Measurements from ENCODE around the gene ZBTB7B.

ZBTB7B gene

GRCh38 chr1:155035936-155036335, 33.3 kb downstream of the ZBTB7B start:
- TF ChIP-seq GATA3 (IDR thresholded peaks at IDR 0.05; ENCODE audit: low read depth, low read length) (no peak), GATA2 (IDR thresholded peaks at IDR 0.05; ENCODE audit: low read depth, low read length) (no peak)

GRCh38 chr1:155037043-155037442, 34.4 kb downstream of the ZBTB7B start:
- TF ChIP-seq GATA2 (IDR thresholded peaks at IDR 0.05; ENCODE audit: low read depth, low read length) (no peak), GATA3 (IDR thresholded peaks at IDR 0.05; ENCODE audit: low read depth, low read length) (no peak)

- no peak for TF ChIP-seq GATA3 (IDR thresholded peaks at IDR 0.05; ENCODE audit: low read depth, low read length)
- TF ChIP-seq GATA2 (IDR thresholded peaks at IDR 0.05; ENCODE audit: low read depth, low read length) = no peak
Observed at GRCh38 chr1:155037851-155038441, 35.3 kb downstream of the ZBTB7B start.

DNA sequence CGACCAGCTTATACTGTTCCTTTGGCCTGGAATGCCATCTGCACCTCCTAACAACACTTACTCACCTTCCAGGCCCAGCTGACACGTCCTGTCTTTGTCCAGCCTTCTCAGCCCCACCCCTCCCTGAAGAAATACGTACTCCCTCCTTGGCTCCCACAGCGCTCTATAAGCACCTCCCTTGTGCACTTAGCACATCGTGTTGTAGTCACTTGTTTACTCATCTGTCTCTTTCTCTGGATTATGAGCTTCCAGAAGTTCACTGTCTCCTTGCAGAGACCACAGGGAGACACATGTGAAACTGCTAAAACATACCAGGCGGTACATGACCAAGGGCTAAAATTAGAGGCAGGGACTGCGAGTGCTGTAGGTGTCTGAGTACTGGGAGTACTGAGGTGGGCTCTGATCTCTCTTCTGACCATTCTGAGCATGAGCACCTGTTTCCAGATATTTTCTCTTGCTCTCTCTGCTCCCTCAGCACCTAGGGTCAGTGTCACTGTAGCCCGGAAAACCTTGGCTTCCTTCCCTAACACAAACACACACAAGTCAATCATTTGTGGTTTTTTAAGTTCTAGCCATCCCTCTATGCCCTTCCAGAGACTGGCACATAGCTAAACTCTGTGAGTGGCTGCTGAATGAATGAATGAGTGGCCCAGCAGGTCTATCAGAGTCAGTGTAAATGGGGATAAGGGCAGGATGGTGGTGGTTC, 36.2 kb downstream of the ZBTB7B start:
- TF ChIP-seq GATA2 (IDR thresholded peaks at IDR 0.05; ENCODE audit: low read depth, low read length) = no peak
- no peak for TF ChIP-seq GATA3 (IDR thresholded peaks at IDR 0.05; ENCODE audit: low read depth, low read length)

DNA sequence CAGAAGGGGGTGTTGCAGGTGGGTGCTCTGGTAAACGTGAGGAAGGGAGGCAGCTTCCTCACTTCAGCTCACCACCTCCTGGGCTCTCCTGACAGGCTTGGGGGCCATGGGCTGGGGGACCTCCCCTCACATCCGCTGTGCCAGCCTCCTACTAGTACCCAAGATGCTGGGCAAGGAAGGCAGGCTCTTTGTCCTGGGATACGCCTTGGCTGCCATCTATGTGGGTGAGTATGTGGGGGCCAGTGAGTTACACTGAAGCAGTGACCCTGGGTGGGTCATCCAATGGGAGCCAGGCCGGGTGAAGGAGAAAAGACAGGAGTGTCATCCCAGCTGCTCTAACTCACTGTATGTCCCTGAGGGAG, 36.7 kb downstream of the ZBTB7B start:
- TF ChIP-seq GATA2 (IDR thresholded peaks at IDR 0.05; ENCODE audit: low read depth, low read length) (no peak), GATA3 (IDR thresholded peaks at IDR 0.05; ENCODE audit: low read depth, low read length) (no peak)

- TF ChIP-seq GATA2 (IDR thresholded peaks at IDR 0.05; ENCODE audit: low read depth, low read length) (no peak), GATA3 (IDR thresholded peaks at IDR 0.05; ENCODE audit: low read depth, low read length) (no peak)
Observed at GRCh38 chr1:155040358-155041093, 37.9 kb downstream of the ZBTB7B start.

DNA sequence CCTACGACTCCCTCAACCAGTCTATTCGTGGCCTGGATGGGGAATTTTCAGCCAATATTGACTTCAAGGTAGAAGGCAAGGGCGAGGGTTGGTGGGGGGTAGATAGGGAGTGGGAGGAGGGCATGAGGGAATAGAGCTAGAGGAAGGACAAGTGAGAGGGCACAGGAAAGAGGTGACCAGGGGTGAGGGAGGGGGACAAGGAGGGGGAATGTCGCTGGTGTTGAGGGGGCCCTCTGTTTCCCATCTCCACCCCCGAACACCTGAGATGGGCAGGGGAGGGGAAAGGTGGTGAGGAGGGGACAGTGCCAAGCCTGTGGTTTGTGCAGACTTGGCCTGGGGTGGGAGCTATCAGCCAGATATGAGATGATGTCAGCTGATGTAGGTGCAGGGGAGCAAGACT, 40.2 kb downstream of the ZBTB7B start:
- TF ChIP-seq GATA3 (IDR thresholded peaks at IDR 0.05; ENCODE audit: low read depth, low read length) (no peak), GATA2 (IDR thresholded peaks at IDR 0.05; ENCODE audit: low read depth, low read length) (no peak)

DNA sequence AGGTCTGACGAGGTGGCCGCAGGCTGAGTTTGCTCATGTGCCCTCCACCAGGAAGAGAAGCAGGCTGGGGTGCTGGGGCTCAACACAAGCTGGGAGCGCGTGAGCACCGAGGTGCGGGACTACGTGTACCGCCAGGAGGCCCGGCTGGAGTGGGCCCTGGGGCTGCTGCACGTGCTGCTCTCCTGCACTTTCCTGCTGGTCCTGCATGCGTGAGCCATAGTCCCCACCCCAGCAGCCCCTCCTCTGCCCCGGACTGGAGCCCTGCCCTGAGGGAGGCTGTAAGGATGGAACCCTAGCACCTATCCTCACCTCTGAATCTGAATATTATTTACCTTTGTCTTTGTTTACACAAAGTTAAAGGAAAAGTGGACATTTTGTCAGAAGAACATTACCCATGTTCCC, 40.7 kb downstream of the ZBTB7B start:
- TF ChIP-seq GATA2 (IDR thresholded peaks at IDR 0.05; ENCODE audit: low read depth, low read length) = no peak
- TF ChIP-seq GATA3 (IDR thresholded peaks at IDR 0.05; ENCODE audit: low read depth, low read length) = no peak

- TF ChIP-seq GATA2 (IDR thresholded peaks at IDR 0.05; ENCODE audit: low read depth, low read length) = no peak
- no peak for TF ChIP-seq GATA3 (IDR thresholded peaks at IDR 0.05; ENCODE audit: low read depth, low read length)
Observed at GRCh38 chr1:155043793-155044192, 41.2 kb downstream of the ZBTB7B start.

DNA sequence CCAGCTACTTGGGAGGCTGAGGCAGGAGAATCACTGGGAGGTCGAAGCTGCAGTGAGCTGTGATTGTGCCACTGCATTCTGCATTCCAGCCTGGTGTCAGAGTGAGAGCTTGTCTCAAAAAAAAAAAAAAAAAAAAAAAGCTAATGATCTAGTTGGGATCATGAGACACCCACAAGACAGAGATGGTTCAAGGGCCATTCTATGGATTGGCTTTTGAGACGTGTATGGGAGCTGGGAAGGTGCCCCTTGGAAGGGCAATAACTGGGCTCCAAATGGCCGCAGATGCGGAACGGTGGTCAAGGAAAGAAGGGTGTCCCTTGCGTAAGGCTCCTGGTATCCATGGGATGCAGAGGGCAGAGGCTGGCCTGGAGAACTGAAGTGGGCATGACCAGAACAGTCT, 41.8 kb downstream of the ZBTB7B start:
- TF ChIP-seq GATA3 (IDR thresholded peaks at IDR 0.05; ENCODE audit: low read depth, low read length) (no peak), GATA2 (IDR thresholded peaks at IDR 0.05; ENCODE audit: low read depth, low read length) (no peak)

GRCh38 chr1:155044812-155045657, 42.4 kb downstream of the ZBTB7B start:
- TF ChIP-seq GATA3 (IDR thresholded peaks at IDR 0.05; ENCODE audit: low read depth, low read length) = no peak
- TF ChIP-seq GATA2 (IDR thresholded peaks at IDR 0.05; ENCODE audit: low read depth, low read length) = no peak

GRCh38 chr1:155048449-155049334, 46.1 kb downstream of the ZBTB7B start:
- no peak for TF ChIP-seq GATA2 (IDR thresholded peaks at IDR 0.05; ENCODE audit: low read depth, low read length)
- TF ChIP-seq GATA3 (IDR thresholded peaks at IDR 0.05; ENCODE audit: low read depth, low read length) = no peak

All from SH-SY5Y (cell line).